ENCODE measurements around the gene SNCB.
A peak's percentile ranks its signal among the peaks of the same experiment; 100 is the strongest.
"Not testable (repeated sequence)": the region's sequence is repeated elsewhere in the genome, so short reads cannot be mapped to it uniquely, and the experiment has no call there.

SNCB gene

DNA sequence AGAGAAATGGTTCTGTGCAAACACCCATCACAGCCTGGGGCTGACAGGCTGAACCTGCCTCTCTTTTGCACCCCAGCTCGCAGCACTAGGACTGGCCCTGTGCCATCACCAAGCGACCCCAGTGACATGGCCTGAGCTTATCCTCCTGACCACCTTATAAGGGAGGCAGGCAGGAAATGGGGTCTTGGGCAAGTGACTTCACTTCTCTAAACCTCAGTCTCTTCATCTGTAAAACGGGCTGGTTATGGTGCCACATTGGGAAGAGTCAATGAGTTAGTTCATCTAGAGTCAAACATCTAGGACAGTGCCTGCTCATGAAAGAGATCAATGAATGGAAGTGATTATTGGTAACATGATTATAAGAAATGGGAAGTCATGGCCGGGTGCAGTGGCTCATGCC lies 6.2 kb downstream of the SNCB start:
- no peak for DNase-seq (ENCODE audit: low spot score)

DNA sequence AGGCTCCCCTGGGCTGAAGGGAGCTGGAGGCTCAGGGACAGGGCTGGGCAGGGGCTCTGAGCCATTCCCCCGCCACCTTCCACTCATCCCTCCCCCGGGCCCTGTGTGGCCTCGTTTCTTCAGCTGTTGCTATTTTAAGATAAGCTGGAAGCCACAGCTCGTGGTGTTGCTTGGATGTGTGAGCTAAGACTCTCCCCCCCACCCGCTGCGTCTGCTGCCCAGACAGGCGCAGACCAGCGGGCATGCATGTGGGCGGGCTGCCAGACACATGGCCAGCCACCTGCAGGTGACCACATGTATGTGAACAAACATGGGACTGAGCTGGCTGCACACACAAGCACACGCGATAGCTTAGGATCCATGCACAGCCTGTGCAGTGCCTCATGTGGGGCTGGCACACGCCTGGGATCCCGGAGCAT lies 8.7 kb downstream of the SNCB start:
- DNase-seq (ENCODE audit: low spot score), result no peak

DNA sequence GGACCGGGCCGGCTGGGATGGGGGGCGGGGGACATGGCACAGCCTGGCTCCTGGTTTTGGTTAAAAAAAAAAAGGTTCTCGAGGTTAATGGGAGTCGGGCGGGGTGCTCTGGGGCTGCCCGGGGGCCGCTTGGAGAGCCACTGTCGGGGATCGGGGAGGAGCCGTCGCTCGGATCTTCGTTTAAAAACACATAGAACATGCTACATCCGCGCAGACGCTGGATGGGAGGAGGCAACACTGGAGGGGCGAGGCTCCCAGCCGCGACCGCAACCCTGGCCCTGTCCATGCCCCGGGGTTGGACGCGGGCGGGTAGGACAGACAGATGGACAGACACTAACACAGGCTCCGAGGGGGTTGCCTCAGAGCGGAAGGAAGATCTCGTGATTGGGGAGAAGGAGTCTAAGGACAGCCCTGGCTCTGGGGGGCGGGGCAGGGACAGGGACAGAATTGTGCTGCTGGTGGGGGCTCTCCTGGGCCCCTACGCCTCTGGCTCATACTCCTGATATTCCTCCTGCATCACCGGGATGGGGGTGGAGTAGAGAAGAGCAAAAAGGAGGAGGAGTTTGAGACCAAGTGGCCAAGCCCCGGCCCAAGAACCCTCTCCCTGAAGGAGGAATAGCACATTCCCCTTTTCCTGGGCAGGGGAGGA lies 9.9 kb downstream of the SNCB start:
- no peak for DNase-seq (ENCODE audit: low spot score)

DNA sequence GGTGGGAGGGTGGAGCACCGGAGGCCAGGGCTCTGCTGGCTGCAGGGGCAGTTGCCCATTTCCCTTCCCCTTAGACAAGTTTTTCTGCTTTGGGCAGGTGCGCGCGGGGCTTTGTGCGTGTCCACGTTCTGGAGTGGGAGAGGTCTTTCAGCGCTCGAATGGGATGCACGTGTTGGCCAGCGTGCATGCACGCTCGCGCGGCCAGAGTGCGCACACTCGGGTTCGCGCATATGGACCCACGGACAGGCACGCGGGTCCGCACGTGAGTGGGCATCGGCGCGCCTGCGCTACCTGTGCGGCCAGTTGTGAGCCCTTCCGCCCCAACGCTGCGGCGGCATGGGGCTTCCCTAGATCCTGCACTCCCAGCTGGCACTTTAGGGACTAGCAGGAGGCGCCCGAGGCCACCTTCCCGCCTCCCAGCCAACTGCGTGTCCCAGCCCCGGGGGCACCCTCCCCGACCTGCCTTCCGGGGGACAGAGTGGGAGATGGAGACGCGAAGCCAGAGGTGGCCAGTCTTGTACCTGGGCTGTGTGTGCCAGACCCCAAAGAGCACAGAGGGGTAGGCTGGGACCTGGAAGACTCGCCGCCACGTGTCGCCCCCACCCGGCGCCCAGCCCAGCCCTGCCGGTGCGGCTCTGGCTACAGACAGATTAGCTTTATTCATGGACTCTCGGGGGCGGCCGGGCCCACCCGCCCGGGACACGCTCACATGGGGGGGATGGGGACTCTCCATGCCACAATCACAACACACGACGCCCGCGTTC lies 10.6 kb downstream of the SNCB start:
- DNase-seq (ENCODE audit: low spot score), result no peak

DNA sequence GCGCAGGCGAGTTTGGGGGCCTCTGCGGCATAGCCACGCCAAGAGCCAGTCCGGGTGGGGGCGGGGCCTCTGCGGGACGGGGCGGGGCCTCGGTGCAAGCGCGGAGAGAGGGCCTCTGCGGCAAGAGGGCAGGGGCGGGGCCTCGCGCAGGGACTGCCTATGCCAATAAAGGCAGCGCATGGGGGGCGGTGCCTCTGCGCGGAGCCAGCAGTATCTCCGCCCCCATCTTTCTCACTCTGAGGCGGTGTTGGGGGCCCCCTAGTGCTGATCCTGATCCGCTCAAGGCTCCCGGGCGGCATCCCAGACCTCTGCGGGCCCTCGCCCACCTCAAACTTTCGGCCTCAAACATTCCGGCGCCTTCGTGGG lies 11.1 kb downstream of the SNCB start:
- DNase-seq (ENCODE audit: low spot score), result no peak

DNA sequence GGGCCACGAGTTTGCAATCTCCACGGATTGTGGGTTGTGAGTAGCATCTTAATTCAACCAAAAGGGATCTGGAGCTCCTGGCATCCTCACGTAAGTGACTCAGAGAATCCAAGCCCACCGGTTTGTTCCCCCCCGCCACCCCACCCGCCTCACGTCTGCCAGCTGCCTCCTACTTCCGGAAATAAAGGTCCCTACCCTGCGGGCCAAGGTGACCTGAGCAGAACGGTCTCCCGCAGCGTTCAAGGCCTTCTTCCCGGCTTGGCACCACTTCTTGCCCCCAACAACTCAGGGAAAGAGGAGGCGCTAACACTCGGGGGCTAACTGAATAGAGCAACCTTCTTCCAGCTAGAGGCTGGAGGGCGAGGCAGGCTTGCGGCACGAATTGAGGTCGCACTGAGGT lies 11.6 kb downstream of the SNCB start:
- no peak for DNase-seq (ENCODE audit: low spot score)

DNA sequence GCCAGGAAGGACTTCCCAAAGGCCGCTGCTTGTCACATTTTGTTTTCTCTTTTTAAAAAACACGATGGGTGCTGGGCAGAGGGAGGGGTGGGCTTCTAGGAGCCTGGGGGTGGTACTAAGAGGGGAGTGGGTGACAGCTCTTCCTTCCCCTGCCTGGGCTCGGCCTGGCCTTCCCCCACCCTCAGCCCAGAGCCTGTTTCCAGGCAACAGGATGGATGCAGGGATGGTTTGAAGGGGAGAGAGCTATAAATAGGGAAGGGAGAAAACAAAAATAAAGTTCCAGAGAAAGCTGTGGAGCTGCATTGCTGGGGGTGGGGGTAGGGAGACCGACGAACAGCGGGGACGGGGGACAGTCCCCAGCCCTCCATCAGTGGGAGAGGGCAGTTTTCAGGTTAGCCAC lies 13.8 kb downstream of the SNCB start:
- DNase-seq (ENCODE audit: low spot score), result no peak

DNA sequence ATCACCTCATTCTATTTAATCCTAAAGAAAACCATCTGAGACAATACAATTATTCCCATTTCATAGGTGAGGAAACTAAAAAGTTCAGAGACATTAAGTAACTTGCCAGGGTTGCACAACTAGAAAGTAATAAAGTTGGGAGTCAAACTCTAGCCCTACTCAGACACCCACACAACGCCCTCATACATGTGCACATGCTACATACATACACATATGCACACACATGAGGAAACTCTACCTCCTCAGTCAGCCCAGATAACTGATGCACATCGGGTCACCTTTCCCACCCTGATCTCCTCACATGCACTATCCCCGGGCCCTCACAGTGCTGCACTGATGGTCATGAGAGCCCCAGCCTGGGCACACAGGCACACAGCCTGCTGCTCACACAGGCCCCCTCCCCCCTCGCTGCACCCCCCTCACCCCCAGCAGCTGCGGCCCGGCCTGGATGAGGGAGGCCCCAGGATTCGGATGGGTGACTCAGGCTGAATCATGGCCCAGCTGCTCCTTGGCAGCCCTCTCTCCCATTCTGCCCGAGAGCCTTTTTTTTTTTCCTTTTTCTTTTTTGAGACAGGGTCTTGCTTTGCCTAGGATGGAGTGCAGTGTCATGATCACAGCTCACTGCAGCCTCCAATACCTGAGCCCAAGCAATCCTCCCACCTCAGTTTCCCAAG lies 15.4 kb downstream of the SNCB start:
- DNase-seq (ENCODE audit: low spot score), result peak; percentile 74

DNA sequence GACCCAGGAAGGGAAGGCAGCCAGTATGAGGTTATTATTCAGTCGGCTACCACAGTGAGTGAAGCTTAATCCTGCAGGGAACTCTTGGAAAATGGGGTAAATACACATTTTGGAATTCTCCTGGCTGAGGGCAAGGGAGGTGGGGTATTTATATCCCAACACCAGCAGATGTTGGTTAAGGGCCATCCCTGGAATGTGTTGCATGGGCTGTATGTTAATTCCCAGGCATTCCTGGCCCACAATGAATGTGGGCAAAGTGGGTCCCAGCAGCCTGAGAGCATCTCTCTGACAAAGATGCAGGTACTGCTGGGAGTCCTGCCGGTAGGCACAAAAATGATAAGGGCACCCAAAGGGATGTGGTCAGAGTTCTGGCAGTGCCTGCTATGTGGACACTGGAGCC lies 17.5 kb downstream of the SNCB start:
- no peak for DNase-seq (ENCODE audit: low spot score)

DNA sequence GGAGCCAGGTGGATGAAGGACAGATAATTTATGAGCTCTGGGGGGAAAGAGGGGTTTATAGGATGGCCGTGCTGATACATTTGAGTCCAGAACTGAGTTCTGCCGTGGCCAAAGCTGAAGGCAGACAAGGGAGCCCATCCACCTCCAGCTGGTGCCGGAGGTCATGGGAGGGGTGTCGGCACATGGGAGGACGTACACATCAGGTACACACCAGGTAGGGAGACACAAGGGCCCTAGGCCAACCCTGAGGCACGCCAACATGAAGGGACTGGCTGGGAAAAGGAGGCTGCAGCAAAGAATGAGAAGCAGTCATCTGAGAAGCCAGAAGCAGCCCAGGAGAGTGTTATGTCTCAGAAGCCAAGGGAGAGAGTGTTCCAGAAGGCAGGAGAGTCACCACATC lies 18.3 kb downstream of the SNCB start:
- no peak for DNase-seq (ENCODE audit: low spot score)

DNA sequence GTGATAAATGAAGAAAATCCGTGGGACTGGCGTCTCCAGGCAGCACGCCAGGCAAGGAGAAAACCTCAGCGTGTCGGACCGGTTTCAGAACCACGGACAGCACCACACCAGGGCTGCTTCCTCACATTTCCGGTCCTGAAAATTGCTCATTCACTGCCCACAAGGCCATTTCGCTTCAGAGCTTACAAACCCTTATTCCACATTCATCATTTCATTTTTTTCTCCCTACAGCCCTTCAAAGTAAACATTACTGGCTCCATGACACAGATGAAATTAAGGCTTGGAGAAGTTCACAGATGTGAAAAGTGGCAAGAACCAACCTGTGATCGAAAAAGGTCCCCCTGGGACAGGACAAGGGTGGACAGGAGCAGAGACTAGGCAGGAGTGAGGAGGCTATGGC lies 18.9 kb downstream of the SNCB start:
- DNase-seq (ENCODE audit: low spot score), result peak; percentile 87

DNA sequence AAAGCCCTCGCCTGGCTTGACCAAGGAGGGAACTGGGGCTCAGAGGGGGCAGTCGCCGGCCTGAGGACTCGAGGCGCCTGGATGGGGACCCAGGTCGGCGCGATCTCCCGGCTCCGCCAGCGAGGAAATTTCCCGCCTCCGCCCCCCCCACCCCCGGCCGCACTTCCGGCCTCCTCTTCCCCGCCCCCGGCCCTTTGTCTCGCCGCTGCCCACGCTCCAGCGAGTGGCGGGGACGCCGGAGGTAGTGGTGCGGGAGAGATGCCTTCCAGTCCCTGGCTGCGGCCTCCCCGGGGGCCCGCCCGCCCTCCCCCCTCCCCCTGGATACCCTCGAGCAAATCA lies 19.9 kb downstream of the SNCB start:
- DNase-seq (ENCODE audit: low spot score), result no peak

DNA sequence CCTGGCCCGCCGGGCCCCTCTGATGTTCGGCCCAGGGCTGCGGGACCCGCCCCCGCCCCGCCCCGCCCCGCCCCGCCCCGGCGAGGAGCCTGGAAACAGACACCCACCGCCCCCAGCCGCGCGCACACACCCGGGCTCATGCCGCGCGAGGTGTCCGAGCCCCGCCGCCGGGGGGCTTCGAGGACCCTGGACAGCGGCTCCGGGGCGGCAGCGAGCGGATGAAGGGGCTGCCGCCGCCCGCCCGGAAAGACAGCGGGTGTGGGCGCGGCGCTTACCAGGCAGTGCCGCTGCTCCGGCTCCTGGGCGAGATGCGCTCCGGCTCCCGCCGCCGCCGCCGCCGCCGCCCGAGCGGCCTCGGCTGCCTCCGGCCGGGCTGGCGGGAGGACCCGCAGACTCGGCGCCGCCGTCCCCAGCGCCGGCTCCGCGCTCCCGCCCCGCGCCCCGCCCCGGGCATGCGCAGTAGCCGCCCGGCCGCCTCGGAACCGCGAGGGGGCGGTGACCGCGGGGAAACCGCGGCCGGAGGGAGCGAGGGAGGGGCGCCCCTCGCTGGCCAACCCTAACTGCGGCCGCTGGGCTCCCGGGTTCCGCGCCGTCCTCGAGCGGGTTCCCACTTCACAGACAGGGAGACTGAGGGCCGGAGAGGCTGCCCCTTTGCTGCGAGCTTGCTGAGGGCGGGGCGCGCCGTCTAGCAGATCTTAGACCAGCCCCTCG lies 20.5 kb downstream of the SNCB start, which contains the start of gene GPRIN1:
GPRIN1 (minus strand) TSS at position 433 of the 711 bp plus-strand sequence. CDS start 10,322 bp downstream, outside the sequence.
- peak; percentile 71 for DNase-seq (ENCODE audit: low spot score)

DNA sequence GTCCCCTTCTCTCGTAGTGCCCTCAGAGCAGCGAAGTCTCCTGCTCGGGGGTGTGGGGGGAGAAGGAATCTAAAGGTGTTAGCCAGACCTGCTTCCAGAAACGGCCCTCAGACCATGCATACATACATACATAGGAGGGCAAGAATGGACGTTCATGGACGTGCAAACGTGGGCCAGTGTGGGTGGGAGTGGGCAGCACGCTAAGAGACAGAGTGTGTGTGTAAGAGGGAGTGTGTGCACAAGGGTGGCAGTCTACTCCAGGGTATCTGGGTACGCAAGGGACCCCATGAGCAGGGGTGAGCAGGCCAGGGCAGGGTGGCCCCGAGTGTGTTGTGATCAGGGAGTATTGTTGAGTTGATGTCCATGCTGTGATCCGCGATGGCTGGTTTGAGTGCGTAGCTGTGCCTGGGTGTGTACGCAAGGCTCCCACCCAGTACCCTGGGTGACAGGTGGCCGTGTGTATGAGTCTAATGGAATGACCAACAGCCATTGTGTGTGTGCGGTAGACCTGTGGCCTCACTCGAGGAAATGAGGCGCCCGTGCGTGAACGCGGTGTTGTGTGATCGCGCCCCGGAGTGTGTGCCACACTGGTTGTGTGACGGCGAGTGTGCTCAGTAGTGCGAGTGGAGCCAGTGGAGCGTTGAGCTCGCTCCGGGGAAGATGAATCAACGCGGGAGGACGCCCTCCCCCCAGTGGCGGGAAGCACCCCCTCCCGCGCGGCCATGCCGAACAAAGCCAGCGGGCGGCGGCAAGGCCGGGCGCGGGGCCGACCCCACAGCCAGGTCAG lies 21.2 kb downstream of the SNCB start:
- DNase-seq (ENCODE audit: low spot score), result peak; percentile 37

DNA sequence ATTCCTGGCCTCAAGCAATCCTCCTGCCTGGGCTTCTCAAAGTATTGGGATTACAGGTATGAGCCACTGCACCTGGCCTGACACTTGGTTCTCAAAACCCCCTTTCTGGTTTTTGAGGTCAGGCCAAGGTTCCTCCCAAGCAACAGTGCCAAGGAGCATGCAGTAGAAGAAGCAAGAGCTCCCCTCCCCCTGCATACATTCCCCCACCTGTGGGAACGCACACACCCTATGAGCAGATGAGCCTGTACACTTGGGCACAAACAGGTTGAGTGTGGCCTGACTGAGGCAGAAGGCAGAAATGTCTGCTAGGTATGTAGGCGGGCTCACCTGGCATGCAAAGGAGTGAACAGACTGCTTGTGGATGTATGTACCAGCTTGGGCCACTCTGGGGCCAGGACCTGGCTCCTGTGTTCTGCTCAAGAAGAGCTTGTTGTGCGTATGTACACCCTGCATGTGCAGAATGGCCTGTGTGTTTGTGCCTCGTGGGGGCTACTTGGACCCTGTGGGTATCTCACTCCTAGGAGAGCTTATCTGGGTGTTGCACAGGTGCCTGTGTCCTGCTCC lies 22.1 kb downstream of the SNCB start:
- no peak for DNase-seq (ENCODE audit: low spot score)

DNA sequence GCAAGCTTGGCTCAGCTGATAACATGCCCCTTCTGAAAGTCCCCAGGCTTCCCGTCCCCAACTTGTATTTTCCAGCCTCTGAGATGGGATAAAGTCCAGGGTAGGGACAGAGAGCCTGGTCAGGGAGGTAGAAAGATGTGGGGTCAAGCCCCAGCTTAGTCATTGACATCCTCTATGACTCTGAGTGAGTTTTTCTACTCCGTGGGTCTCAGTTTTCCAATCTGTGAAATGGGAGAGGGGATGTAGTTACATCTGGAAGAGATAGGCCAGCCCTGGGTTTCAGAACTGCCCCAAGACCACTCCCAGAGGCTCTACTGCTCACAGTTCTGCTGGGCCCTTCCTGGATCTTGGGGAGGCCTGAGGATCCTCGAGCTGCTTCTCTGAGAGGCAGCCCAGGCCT lies 23.5 kb downstream of the SNCB start:
- DNase-seq (ENCODE audit: low spot score), result no peak

DNA sequence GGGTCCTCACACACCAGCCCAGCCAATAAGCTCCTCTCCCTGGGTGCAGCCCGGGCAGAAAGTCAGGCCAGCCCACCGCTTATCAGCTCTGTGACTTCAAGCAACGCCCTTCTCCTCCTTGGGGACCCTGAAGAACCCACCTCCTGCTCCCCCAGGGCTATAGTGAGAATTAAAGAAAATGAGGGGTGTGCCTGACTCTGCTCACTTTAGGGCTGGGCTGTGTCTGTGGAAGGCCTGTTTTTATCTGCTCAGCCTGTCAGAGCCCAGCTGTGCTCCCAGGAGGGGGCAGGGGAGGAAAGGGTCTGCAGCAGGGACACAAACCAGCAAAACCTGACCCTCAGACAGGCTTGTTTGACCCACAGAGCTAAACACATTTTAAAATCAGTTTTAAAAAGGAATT lies 24.3 kb downstream of the SNCB start:
- no peak for DNase-seq (ENCODE audit: low spot score)

DNA sequence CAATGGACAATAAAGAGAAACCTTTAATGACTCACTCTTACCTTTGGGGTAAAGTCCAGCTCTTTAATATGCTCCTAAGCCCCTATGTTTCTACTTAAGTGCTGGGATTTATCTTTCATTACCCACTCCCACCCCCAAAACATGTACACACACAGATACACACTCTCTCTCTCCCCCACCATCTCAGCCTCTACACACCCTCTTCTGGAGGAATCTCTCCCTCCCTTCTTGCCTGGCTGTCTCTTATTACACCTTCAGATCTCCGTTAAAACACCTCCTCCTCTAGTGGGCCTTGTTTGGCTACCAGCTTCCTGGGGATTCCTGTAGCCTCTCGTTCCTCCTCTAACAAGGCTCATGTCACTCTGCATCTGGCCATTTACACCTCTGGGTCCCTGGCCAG lies 27.2 kb downstream of the SNCB start:
- DNase-seq (ENCODE audit: low spot score), result no peak

DNA sequence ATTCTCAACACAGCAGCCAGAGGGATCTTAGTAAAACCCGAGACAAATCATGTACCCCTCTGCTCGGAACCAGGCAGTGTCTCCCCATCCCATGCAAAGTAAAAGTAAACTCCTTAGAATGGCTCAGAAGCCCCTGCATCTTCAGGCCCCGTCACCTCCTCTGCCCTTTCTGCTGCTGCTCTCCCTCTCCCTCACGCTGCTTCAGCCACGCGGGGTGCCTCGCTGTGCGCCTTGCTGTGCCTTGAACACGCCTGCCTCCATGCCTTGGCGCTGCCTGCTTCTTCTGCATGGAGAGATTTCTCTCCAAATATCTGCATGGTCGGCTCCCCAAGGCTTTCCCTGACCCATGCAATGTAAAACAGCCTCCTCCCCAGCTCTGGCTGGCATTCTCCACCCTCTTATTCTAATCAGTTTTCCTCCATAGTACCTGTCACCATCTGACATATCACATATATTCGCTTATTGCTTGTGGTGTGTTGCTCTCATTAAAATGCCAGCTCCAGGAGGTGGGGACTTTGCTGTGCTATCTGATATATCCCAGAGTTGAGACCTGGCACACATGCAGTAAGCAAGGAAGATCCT lies 28.3 kb downstream of the SNCB start:
- DNase-seq (ENCODE audit: low spot score), result no peak

DNA sequence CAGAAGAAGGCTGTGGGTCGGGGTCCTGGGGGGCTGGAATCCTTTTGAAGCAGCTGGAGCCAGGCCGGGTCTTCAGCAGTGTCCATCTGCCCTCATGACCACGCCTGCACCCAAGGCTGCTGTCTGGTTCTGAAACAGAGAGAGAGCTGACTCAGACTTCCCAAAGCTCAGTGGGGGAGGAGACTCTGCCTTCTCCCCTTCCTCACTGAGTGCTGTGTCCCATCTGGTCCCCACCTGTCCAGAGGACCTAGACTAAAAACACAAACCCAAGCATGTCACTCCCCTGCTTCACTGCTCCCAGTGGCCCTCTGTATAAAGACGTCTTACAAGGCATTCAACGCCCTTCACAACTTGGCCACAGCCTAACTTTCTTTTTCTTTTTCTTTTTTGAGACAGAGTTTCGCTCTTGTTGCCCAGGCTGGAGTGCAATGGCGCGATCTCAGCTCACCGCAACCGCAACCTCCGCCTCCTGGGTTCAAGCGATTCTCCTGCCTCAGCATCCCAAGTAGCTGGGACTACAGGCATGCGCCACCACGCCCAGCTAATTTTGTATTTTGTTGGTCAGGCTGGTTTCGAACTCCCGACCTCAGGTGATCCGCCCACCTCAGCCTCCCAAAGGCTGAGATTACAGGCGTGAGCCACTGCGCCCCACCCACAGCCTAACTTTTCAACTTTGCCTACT lies 30.4 kb downstream of the SNCB start:
- not testable (repeated sequence) for DNase-seq (ENCODE audit: low spot score)

Measured in RKO (cell line).